Left lung (tissue), 10 donors: ENCODE measurements around the gene FAM163A. TPM values are rescaled to one million over a fixed set of nuclear protein-coding genes. Genes with fewer than 3 reads are reported as not detected.

ENCODE experiments used
- ATAC-seq: fragments of 200-7000 bp; cut with Tn5 transposase; one replicate; pipeline ENCODE4 v1.9.1; 2020; ENCODE audit warnings: moderate library complexity
- DNase-seq, 4 donors: peaks; one replicate each; pipeline ENCODE4 v3.0.0-alpha.2; 2013 to 2020
- H3K27ac ChIP-seq, 2 donors: fragments of 200-600 bp; sonication (generic) in 1 of 2; one replicate each; pipeline versions ENCODE4 v1.5.0 to v1.8.0; 2020 to 2021
- H3K27me3 ChIP-seq, 2 donors: fragments of 200-600 bp; sonication (generic) in 1 of 2; one replicate each; pipeline versions ENCODE4 v1.5.0 to v1.8.0; 2020 to 2021
- H3K36me3 ChIP-seq, 2 donors: fragments of 200-600 bp; sonication (generic) in 1 of 2; one replicate each; pipeline versions ENCODE4 v1.5.0 to v1.8.0; 2020 to 2021
- H3K4me1 ChIP-seq, 2 donors: fragments of 200-600 bp; one replicate each; pipeline ENCODE4 v1.8.0; 2021
- H3K4me3 ChIP-seq, 2 donors: fragments of 200-600 bp; sonication (generic) in 1 of 2; one replicate each; pipeline versions ENCODE4 v1.5.0 to v1.8.0; 2020 to 2021; ENCODE audit warnings: mild to moderate bottlenecking in 1 of 2
- H3K9me3 ChIP-seq, 2 donors: fragments of 200-600 bp; sonication (generic) in 1 of 2; one replicate each; pipeline versions ENCODE4 v1.5.0 to v1.8.0; 2020 to 2021
- intact Hi-C, 2 donors: fragments of 100-400 bp; cut with DNase I; formaldehyde crosslinking; loops; one replicate each; pipeline versions ENCODE4 v1.11.2 to v1.14.2; 2022
- polyA plus RNA-seq, 6 donors: library from polyadenylated mRNA; unstranded; fragments of 120-200 nt; gene quantifications; one replicate each; pipeline ENCODE4 v1.2.1, GENCODE V29; 2013; ENCODE audit not compliant: insufficient read length in 6 of 6
- total RNA-seq, 2 donors: library from RNA; stranded (reverse); fragmentation: NEBNext Ultra II Directional; extraction: Animal tissue kit (Norgen Biotek cat#: 25700); gene quantifications; one replicate each; pipeline ENCODE4 v1.2.1, GENCODE V29; 2021
- TF ChIP-seq, protein P1 (sequence below), 2 donors: fragments of 200-600 bp; sonication (generic) in 1 of 2; IDR thresholded peaks; one replicate each; pipeline versions ENCODE4 v1.5.0 to v1.8.0; 2021; ENCODE audit warnings: antibody characterized with exemption in 2 of 2
- donor health status: DM: no; HTN: yes; CAD: no.
- donor health status: DM: no; HTN: no; CAD: no.

Gene FAM163A
- total and polyA plus RNA-seq, 8 donors = 0.06 to 0.27 (median 0.12) TPM; not detected in 2

DNA sequence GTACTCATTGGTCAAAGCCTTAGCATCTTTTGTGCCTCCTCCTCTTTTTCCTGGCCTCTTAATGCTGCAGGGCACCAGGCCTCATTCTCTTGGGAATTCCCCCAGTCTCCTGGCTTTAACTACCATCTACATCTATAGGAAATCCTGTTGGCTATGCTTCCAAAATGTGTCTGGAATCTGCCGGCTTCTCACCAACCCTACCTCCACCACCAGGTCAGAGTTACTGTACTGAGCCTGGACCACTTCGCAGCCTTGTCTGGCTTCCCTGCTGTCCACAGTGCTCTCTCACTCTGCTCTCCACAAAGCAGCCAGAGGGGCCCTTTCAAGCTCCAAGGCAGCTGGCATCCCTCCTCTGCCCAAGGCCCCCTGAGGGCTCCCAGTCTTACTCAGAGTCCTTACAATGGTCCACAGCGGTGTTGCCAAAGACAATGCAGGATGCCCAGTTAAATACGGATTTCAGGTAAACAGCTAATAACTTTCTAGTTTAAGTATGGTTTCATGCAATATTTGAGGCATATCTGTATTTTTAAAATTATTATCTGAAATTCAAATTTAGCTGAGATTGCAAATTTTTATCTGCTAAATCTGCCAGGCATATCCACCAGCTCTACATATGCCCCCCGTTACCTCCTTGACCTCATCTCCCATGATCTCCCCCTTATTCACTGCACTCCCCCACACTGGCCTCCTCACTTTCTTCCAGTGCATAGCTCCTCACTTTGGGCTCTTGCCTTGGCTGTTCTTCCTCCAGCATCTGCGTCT, 34.5 kb upstream of the FAM163A start:
- H3K9me3 ChIP-seq = peaks cover 0 to 3% of the 10 kb centered on the region in 2 donors
- ATAC-seq = no peak
- H3K27me3 ChIP-seq = no peaks in the 10 kb centered on the region
- H3K36me3 ChIP-seq = no peaks in the 10 kb centered on the region
- H3K4me1 ChIP-seq = peaks cover 0 to 12% of the 10 kb centered on the region in 2 donors
- DNase-seq = no peak
- no peak overlapping the region for H3K27ac ChIP-seq
- no peak overlapping the region for H3K4me3 ChIP-seq
- intact Hi-C loops = loop anchor here (5.0 kb wide), 1 partner anchor 104 kb away; no protein-coding TSS in a partner anchor
- TF ChIP-seq, protein P1, sequence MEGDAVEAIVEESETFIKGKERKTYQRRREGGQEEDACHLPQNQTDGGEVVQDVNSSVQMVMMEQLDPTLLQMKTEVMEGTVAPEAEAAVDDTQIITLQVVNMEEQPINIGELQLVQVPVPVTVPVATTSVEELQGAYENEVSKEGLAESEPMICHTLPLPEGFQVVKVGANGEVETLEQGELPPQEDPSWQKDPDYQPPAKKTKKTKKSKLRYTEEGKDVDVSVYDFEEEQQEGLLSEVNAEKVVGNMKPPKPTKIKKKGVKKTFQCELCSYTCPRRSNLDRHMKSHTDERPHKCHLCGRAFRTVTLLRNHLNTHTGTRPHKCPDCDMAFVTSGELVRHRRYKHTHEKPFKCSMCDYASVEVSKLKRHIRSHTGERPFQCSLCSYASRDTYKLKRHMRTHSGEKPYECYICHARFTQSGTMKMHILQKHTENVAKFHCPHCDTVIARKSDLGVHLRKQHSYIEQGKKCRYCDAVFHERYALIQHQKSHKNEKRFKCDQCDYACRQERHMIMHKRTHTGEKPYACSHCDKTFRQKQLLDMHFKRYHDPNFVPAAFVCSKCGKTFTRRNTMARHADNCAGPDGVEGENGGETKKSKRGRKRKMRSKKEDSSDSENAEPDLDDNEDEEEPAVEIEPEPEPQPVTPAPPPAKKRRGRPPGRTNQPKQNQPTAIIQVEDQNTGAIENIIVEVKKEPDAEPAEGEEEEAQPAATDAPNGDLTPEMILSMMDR (IDR thresholded peaks at IDR 0.05) = no peak

DNA sequence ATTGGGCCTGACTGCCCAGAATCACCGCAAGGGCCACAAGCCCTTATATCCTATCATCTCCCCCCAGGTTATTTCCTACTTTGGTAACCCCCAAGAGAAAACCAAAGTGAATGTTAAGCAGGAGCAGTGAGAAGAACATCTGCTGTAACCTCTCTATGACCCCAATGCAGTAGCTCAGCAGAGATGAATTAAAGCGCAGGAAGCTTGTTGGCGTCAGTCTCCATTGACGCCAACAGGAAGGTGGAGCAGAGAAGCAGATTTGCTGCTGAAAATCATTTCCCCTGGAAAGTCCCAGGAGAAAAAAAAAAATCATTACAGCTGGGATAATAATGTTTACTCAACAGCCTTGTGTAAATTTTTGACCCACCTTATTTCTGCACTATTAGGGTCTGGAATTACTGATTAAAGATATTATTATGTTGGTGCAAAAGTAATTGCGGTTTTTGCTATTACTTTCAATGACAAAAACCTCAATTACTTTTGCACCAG, 33.2 kb upstream of the FAM163A start:
- intact Hi-C loops = loop anchor here (5.0 kb wide), 1 partner anchor 102 kb away; no protein-coding TSS in a partner anchor
- Histone ChIP-seq H3K9me3 (peaks cover 0 to 16% of the 10 kb centered on the region in 2 donors), H3K27ac (no peak overlapping the region), H3K4me3 (no peak overlapping the region), H3K4me1 (peaks cover 0 to 12% of the 10 kb centered on the region in 2 donors), H3K27me3 (no peaks in the 10 kb centered on the region), H3K36me3 (no peaks in the 10 kb centered on the region)
- peak in 1 of 4 donors; percentile 70 for DNase-seq
- TF ChIP-seq, protein P1 (IDR thresholded peaks at IDR 0.05) = no peak
- ATAC-seq = peak; percentile 64

DNA sequence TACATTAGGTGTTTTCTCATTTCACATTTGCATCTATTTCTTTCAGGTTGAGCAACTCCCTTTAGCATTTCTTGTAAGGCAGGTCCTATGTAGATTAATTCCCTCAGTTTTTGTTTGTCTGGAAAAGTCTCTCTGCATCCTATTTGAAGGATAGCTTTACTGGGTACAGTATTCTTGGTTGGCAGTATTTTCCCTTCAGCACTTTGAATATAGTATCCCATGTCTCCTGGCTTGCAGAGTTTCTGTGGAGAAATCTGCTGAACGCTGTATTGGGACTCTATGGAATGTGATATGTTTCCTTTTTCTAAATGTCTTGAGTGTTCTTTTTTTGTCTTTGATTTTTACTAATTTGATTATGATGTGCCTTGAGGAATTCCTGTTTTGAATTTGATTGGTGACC, 28.9 kb upstream of the FAM163A start:
- Histone ChIP-seq H3K9me3 (peaks cover 0 to 57% of the 10 kb centered on the region in 2 donors), H3K36me3 (no peaks in the 10 kb centered on the region), H3K4me1 (peaks cover 0 to 11% of the 10 kb centered on the region in 2 donors), H3K27ac (no peak overlapping the region), H3K27me3 (no peaks in the 10 kb centered on the region), H3K4me3 (no peak overlapping the region)
- TF ChIP-seq, protein P1 (IDR thresholded peaks at IDR 0.05) = no peak
- intact Hi-C loops = no loop called here
- no peak for DNase-seq
- ATAC-seq = no peak

DNA sequence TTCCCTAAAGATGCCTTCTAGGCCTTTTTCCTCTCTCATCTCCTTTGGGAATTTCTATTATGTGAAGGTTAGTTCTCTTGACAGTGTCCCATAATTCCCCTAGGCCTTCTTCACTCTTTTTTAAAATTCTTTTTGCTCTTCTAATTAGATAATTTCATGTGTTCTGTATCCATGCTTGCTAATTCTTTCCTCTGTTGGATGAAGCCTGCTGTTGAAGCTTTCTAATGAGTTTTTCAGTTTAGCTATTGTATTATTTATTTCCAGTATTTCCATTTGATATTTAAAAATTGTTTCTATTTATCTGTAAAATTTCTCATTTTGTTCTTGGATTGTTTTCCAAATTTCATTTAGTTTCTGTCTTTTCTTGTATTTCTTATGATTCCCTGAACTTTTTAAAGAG, 28.5 kb upstream of the FAM163A start:
- H3K27me3 ChIP-seq = no peaks in the 10 kb centered on the region
- no peaks in the 10 kb centered on the region for H3K36me3 ChIP-seq
- H3K27ac ChIP-seq = no peak overlapping the region

DNA sequence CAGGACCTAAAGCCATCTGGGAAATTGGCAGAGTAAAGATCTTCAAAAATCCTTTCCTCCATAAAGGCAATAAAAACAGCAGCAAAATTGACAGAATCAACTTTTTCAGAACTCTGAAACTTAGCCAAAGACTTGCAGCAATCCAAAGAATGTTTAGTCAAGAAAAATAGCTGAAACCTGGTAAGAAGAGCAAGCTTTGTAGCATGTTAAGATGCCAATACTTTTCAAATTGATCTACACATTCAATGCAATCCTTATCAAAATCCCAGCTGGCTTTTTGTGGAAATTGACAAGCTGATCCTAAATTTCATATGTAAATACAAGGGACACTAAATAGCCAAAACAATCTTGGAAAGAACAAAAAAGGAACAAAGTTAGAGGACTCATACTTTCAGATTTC, 23.8 kb upstream of the FAM163A start:
- no peaks in the 10 kb centered on the region for H3K36me3 ChIP-seq
- no peak for DNase-seq
- no peak overlapping the region for H3K4me3 ChIP-seq
- H3K27me3 ChIP-seq = no peaks in the 10 kb centered on the region
- TF ChIP-seq, protein P1 (IDR thresholded peaks at IDR 0.05) = no peak
- no peak overlapping the region for H3K27ac ChIP-seq
- intact Hi-C loops = no loop called here
- peaks cover 0 to 65% of the 10 kb centered on the region in 2 donors for H3K9me3 ChIP-seq
- ATAC-seq = no peak
- no peaks in the 10 kb centered on the region for H3K4me1 ChIP-seq

More for the DNA sequence above, 28.5 kb upstream of the FAM163A start:
- ATAC-seq (no peak), DNase-seq (no peak)
- TF ChIP-seq, protein P1 (IDR thresholded peaks at IDR 0.05) = no peak
- peaks cover 0 to 61% of the 10 kb centered on the region in 2 donors for H3K9me3 ChIP-seq
- no peak overlapping the region for H3K4me3 ChIP-seq
- intact Hi-C loops = no loop called here
- peaks cover 0 to 7% of the 10 kb centered on the region in 2 donors for H3K4me1 ChIP-seq
